AG09309 (cell line): Measurements from ENCODE around the gene RPRD1A.
"Not testable (repeated sequence)": the region's sequence is repeated elsewhere in the genome, so short reads cannot be mapped to it uniquely, and the experiment has no call there.

Experiments used
- DNase-seq: peaks from one replicate; pipeline ENCODE4 v3.0.0-alpha.2; 2010; ENCODE audit warnings: low read depth
- H3K4me3 ChIP-seq: 2 replicates; pipeline ENCODE4 v1.5.1; 2011; ENCODE audit warnings: mild to moderate bottlenecking, low read depth, low read length, moderate library complexity; ENCODE audit not compliant: control insufficient read depth
- CTCF ChIP-seq: IDR thresholded peaks from 2 replicates; pipeline ENCODE4 v1.5.1; 2011; ENCODE audit warnings: mild to moderate bottlenecking, low read depth, low read length, inconsistent platforms; ENCODE audit not compliant: insufficient read depth, control insufficient read depth; ENCODE audit errors: missing control alignments

The RPRD1A gene

GRCh38 chr18:36078751-36079529 lies 11.6 kb upstream of the RPRD1A start:
- DNase-seq: peak; percentile 33
- TF ChIP-seq CTCF: no peak
- no peak overlapping the region for H3K4me3 ChIP-seq

GRCh38 chr18:36077764-36078163 lies 10.4 kb upstream of the RPRD1A start:
- not testable (repeated sequence) for H3K4me3 ChIP-seq, DNase-seq

- peak; percentile 62 for DNase-seq
- no peak overlapping the region for H3K4me3 ChIP-seq
- TF ChIP-seq CTCF: no peak
These were observed 8.7 kb upstream of the RPRD1A start for GRCh38 chr18:36075862-36076587.

- no peak for DNase-seq
- no peak for TF ChIP-seq CTCF
- no peak overlapping the region for H3K4me3 ChIP-seq
These were observed 7.1 kb upstream of the RPRD1A start for GRCh38 chr18:36074435-36074834.

GRCh38 chr18:36073676-36074075 lies 6.3 kb upstream of the RPRD1A start:
- no peak for TF ChIP-seq CTCF
- DNase-seq: no peak
- no peak overlapping the region for H3K4me3 ChIP-seq

- DNase-seq, H3K4me3 ChIP-seq: not testable (repeated sequence)
These were observed 5.0 kb upstream of the RPRD1A start for GRCh38 chr18:36072406-36072805.

- peak overlapping the region; percentile 68 for H3K4me3 ChIP-seq
- no peak for DNase-seq
- no peak for TF ChIP-seq CTCF
These were observed 689 bp downstream of the RPRD1A start for GRCh38 chr18:36066686-36067054.

GRCh38 chr18:36066001-36066400 lies 1.4 kb downstream of the RPRD1A start:
- peak; percentile 10 for DNase-seq
- peak overlapping the region; percentile 68 for H3K4me3 ChIP-seq
- no peak for TF ChIP-seq CTCF

- H3K4me3 ChIP-seq, DNase-seq: not testable (repeated sequence)
These were observed 2.6 kb downstream of the RPRD1A start for GRCh38 chr18:36064809-36065079.
